ENCODE measurements around the gene HPSE2. TPM values are rescaled to one million over a fixed set of nuclear protein-coding genes. Genes with fewer than 3 reads are reported as not detected.

HPSE2 gene
- total and polyA plus RNA-seq, 2 of the 8 experiments (the other 6 are each of a cell fraction or from before 2014, with no cell fraction given): 0.41 to 0.58 TPM

GRCh38 chr10:98586096-98586495 lies 649.6 kb downstream of the HPSE2 start:
- H3K36me3 ChIP-seq (ENCODE audit: control insufficient read depth in 2 of 4, insufficient read depth in 4 of 4, low read length in 3 of 4): no peaks in the 10 kb centered on the region
- H3K27ac ChIP-seq (ENCODE audit: low read depth, low read length): no peak overlapping the region
- H3K9me3 ChIP-seq (ENCODE audit: insufficient read depth in 2 of 2, low read depth in 1 of 2, low read length in 1 of 2): no peaks in the 10 kb centered on the region
- DNase-seq (ENCODE audit: low read depth in 1 of 2, low spot score in 2 of 2) (no peak), FAIRE-seq (no peak)
- H3K4me3 ChIP-seq (ENCODE audit: extremely low read depth in 1 of 4, insufficient read depth in 2 of 4, low read depth in 3 of 4, low read length in 4 of 4): no peak overlapping the region
- H3K18ac ChIP-seq (ENCODE audit: extremely low read depth, low read length): no peak overlapping the region
- H3K23ac ChIP-seq (ENCODE audit: insufficient read length): no peak overlapping the region
- no peak overlapping the region for H2BK5ac ChIP-seq (ENCODE audit: low read depth, low read length)
- no peak overlapping the region for H3K9ac ChIP-seq (replicated peaks in 1 of 4; ENCODE audit: extremely low read depth in 1 of 4, low read depth in 3 of 4, low read length in 3 of 4)
- H3K4me2 ChIP-seq (ENCODE audit: insufficient read depth in 1 of 2, low read depth in 2 of 2, low read length in 2 of 2): no peak overlapping the region
- H2BK20ac ChIP-seq (ENCODE audit: low read length): no peak overlapping the region
- H4K20me1 ChIP-seq (replicated peaks in 1 of 2; ENCODE audit: control insufficient read depth in 1 of 2, insufficient read depth in 2 of 2, low read length in 2 of 2): no peaks in the 10 kb centered on the region
- H3K14ac ChIP-seq (ENCODE audit: insufficient read length): no peak overlapping the region
- no peak overlapping the region for H2BK120ac ChIP-seq (replicated peaks; ENCODE audit: low read depth, low read length)
- H3K27me3 ChIP-seq (replicated peaks in 1 of 4; ENCODE audit: control insufficient read depth in 3 of 4, extremely low read depth in 1 of 4, insufficient read depth in 3 of 4, low read length in 3 of 4): no peaks in the 10 kb centered on the region
- H2AFZ ChIP-seq (ENCODE audit: low read length): no peak overlapping the region
- H3K79me2 ChIP-seq (ENCODE audit: control insufficient read depth in 1 of 2, insufficient read depth in 2 of 2, low read length in 2 of 2): no peaks in the 10 kb centered on the region
- no peaks in the 10 kb centered on the region for H3K79me1 ChIP-seq (ENCODE audit: low read depth, low read length)
- ChIA-PET POLR2A (ENCODE audit: partially characterized antibody) (no interaction called here), CTCF (ENCODE audit: partially characterized antibody) (no interaction called here)
- no peaks in the 10 kb centered on the region for H3K4me1 ChIP-seq (replicated peaks in 1 of 4; ENCODE audit: control insufficient read depth in 3 of 4, insufficient read depth in 4 of 4, low read length in 3 of 4)
- no peaks in the 10 kb centered on the region for H3K23me2 ChIP-seq (ENCODE audit: low read depth, low read length)
- H2BK12ac ChIP-seq (ENCODE audit: low read depth, low read length): no peak overlapping the region
- no peak overlapping the region for H2BK15ac ChIP-seq (ENCODE audit: low read length)
- H4K8ac ChIP-seq (ENCODE audit: extremely low read depth, insufficient read depth, low read length): no peak overlapping the region
- no peak overlapping the region for H4K5ac ChIP-seq (ENCODE audit: insufficient read length, low read depth, low read length)
- H3K4ac ChIP-seq (replicated peaks; ENCODE audit: insufficient read length, low read depth, low read length): no peak overlapping the region
- WGBS, 2 experiments (ENCODE audit: extremely low coverage in 1 of 2, insufficient coverage in 1 of 2, insufficient read length in 1 of 2, insufficient replicate concordance in 2 of 2, low coverage in 1 of 2, low lambda C conversion rate in 2 of 2, missing lambda C conversion rate in 1 of 2): 96% methylated on average over 2 of the region's 2 CpGs; no CpG with 5 or more reads in 1 of the 2 experiments
- no peak overlapping the region for H3K56ac ChIP-seq (replicated peaks; ENCODE audit: insufficient read length, low read depth, low read length)
- no peak overlapping the region for H4K91ac ChIP-seq (replicated peaks; ENCODE audit: insufficient read length, low read length)
- H2AK5ac ChIP-seq (ENCODE audit: low read depth, low read length): no peak overlapping the region
- TF ChIP-seq TAF7 (optimal IDR thresholded peaks at IDR 0.05; ENCODE audit: borderline replicate concordance, low read depth, low read length) (no peak), JUN (IDR thresholded peaks at IDR 0.05; ENCODE audit: low read depth, low read length) (no peak), CHD2 (IDR thresholded peaks at IDR 0.05; ENCODE audit: low read length) (no peak), SIRT6 (IDR thresholded peaks at IDR 0.05; ENCODE audit: low read length) (no peak), ATF2 (IDR thresholded peaks at IDR 0.05; ENCODE audit: low read length) (no peak), KDM5A (IDR thresholded peaks at IDR 0.05; ENCODE audit: low read length) (no peak), TEAD4 (IDR thresholded peaks at IDR 0.05; ENCODE audit: low read depth, low read length) (no peak), CEBPB (IDR thresholded peaks at IDR 0.05; ENCODE audit: low read depth, low read length) (no peak), KDM4A (IDR thresholded peaks at IDR 0.05; ENCODE audit: low read depth, low read length, severe bottlenecking) (no peak), SP4 (IDR thresholded peaks at IDR 0.05; ENCODE audit: low read length) (no peak), USF2 (IDR thresholded peaks at IDR 0.05; ENCODE audit: low read length) (no peak), BACH1 (IDR thresholded peaks at IDR 0.05; ENCODE audit: low read length) (no peak), PHF8 (conservative IDR thresholded peaks at IDR 0.05; ENCODE audit: low read depth, low read length) (no peak), RFX5 (IDR thresholded peaks at IDR 0.05; ENCODE audit: borderline replicate concordance, low read depth, low read length) (no peak)

Measured in H1 (cell line).